ENCODE results near the gene CCT8.
"Not testable (repeated sequence)": the region's sequence is repeated elsewhere in the genome, so short reads cannot be mapped to it uniquely, and the experiment has no call there.

CCT8 gene

DNA sequence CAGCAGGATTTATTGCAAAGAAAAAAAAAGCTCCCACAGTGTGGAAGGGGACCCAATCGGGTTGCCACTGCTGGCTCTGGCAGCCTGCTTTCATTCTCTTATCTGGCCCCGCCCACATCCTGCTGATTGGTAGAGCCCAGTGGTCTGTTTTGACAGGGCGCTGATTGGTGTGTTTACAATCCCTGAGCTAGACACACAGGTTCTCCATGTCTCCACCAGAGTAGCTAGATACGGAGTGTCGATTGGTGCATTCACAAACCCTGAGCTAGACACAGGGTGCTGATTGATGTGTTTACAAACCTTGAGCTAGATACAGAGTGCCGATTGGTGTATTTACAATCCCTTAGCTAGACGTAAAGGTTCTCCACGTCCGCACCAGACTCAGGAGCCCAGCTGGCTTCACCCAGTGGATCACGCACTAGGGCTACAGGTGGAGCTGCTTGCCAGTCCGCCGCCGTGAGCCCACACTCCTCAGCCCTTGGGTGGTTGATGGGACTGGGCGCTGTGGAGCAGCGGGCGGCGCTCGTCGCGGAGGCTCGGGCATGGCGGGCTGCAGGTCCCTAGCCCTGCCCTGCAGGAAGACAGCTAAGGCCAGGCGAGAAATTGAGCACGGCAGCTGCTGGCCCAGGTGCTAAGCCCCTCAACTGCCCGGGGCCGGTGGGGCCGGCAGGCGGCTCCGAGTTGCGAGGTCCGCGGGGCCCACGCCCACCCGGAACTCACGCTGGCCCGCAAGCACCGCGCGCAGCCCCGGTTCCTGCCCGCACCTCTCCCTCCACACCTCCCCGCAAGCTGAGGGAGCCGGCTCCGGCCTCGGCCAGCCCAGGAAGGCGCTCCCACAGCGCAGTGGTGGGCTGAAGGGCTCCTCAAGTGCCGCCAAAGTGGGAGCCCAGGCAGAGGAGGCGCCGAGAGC is 3.5 kb upstream of the CCT8 start:
- DNase-seq (ENCODE audit: low read depth) = not testable (repeated sequence)

GRCh38 chr21:29075706-29076466 is 2.4 kb upstream of the CCT8 start:
- no peak for DNase-seq (ENCODE audit: low read depth)

GRCh38 chr21:29074783-29075182 is 1.3 kb upstream of the CCT8 start:
- no peak for DNase-seq (ENCODE audit: low read depth)

- no peak for DNase-seq (ENCODE audit: low read depth)
These were observed 544 bp upstream of the CCT8 start for GRCh38 chr21:29074007-29074376.

DNA sequence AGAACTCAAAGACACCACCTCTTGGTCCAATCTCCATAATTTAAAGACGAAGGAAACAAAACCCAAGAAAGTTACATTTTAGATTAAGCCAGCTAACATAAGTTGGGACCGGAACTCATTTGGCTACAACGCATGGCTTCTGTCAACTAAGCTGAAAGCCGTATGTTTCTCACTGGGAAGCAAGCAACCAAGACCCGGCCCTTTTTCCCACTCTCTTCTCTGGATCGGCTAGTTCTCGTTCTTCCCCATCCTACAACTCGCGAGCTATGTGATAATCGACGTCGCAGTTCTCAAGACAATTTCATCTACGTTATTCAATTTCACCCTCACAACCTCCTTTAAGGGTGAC is 601 bp downstream of the CCT8 start:
- no peak for DNase-seq (ENCODE audit: low read depth)

DNA sequence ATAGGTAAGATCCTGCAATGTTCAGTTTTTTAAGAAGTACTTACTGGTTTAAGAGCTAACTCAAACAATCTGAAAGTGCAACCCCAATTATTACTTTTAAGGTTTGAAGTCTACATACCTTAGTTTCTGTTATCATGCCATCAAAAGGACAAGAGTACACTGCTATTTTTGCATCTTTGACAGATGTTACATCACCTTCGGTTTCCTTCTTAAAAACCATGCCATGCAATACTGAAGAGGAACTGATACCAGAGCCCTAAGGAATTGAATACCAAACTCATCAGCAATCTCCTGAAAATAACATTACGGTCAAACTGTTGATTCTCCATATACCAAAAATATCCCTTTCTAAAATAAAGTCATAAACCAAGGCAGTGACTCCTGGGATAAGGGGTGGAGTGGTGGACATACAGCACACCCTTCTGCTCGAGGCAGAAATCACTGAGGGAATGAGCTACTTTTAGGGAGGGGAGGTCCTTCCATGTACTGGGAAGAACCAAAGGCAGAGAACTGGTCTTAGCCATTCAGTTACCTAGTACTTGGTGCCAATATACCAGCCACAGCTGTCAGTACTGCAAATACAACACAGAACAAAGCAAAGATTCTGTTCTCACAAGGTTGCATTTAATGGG is 8.5 kb downstream of the CCT8 start:
- DNase-seq (ENCODE audit: low read depth) = no peak

DNA sequence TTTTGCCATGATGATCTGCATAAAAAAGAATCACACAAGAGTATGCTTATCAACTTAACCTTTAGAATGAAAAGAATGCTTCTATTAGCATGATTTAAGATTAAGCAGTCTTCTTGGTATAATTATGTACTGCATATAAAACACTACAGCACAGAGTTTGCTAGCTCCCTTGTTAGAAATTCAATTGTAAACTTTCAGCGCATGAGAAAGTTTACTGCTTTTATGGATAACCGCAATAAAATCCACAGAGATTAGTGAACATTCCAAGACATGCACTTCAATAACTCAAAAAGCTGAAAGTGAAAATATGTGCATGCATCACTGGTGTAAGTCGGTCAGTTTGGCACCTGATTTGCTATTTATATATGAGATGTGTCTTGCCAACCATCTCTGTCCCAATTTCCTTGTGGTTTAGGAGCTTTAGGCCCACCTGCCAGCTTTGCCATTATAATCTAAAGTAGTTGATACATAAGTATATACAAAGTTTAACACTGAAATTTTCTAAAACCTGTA is 16.9 kb downstream of the CCT8 start:
- no peak for DNase-seq (ENCODE audit: low read depth)

DNA sequence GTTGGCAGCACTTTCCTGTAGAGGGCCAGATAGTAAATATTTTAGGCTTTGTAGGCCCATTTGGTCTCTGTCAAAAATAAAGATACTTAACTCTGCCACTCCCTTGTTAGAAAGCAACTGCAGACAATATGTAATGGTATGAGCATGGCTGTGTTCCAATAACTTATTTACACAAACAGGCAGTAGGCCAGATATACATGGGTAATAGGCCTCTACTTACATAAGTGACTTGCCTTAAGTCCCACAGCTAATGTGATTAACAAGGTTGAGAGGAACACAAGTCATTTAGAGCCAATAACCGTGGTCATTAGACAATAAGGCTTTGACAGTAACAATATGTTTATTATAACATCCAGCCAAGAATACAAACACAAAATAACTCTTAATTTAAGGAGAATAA is 17.4 kb downstream of the CCT8 start:
- DNase-seq (ENCODE audit: low read depth) = no peak

- no peak for DNase-seq (ENCODE audit: low read depth)
These were observed 18.4 kb downstream of the CCT8 start for GRCh38 chr21:29055080-29055479.

GRCh38 chr21:29053656-29054055 is 19.8 kb downstream of the CCT8 start:
- no peak for DNase-seq (ENCODE audit: low read depth)

DNA sequence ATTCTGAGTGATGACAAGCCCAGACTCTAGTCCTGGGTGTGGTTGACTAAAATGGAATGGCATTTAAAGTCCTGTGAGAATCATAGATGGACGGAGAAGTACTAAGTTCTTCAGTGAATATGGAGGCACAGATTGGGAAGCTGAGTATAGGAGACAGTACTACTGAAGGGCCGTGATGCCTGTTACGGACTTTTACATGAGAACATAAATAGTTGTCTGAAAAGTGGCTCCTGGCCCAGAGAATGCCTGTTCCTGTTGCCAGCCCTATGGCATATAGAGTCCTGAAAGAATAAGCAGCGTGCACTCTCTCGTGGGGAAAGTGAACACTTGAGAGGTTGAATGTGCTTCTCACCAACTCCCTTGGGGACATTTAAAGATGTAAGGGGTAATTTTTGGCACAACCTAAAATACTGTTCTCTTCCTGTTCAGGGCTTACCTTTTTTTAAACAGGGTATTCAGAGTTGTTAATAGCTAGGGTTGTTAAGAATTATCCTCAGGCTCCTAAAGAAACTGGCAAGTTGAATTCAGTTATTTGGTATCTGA is 20.4 kb downstream of the CCT8 start:
- no peak for DNase-seq (ENCODE audit: low read depth)

DNA sequence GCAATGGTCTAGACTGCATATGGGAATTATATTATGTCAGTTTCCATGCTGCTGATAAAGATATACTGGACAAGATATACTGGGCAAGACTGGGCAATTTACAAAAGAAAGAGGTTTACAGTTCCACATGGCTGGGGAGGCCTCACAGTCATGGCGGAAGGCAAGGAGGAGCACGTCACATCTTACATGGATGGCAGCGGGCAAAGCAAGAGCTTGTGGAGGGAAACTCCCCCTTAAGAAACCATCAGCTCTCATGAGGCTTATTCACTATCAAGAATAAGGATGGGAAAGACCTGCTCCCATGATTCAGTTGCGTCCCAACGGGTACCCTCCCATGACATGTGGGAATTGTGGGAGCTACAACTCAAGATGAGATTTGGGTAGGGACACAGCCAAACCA is 21.2 kb downstream of the CCT8 start:
- DNase-seq (ENCODE audit: low read depth) = no peak

- DNase-seq (ENCODE audit: low read depth) = no peak
These were observed 38.8 kb downstream of the CCT8 start for GRCh38 chr21:29034678-29035077.

DNA sequence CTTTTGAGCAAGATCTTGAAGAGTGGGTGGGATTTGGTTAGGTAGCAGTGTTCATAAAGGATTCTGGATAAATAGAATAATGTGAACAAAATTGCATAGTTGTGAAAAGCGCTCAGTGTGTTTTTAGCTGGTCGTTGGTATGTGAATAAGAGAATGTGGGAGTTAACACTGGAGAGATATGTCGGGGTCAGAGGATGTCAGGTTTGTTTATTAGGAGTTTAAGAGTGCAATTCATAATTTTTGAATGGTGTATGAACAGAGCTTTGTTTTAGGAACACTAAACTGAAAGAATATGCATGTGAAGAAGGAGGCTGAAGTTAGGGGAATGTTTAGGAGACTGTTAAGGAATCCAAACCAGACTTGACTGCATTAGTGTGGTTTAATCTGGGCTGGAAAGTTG is 39.6 kb downstream of the CCT8 start:
- DNase-seq (ENCODE audit: low read depth) = no peak

- no peak for DNase-seq (ENCODE audit: low read depth)
These were observed 40.1 kb downstream of the CCT8 start for GRCh38 chr21:29033301-29033700.

- no peak for DNase-seq (ENCODE audit: low read depth)
These were observed 42.5 kb downstream of the CCT8 start for GRCh38 chr21:29030909-29031308.

DNA sequence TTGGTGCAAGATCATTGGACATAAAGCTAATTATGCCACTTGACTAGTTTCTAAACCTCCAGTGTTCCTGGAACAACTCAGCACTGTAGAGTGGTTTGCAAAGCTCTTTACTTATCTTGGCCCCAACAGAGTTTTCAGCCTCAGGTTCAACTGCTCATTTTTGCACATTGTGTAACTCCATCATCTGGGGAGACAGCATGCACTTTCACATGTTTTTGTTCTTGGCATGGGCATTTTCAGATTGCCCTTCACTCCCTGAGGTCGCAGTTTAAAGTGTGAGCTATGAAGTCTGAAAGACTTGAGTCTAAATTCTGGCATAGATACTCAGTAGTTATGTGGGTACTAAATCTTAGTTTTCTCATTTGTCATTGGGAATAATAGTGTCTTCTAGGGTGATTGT is 43.9 kb downstream of the CCT8 start:
- no peak for DNase-seq (ENCODE audit: low read depth)

DNA sequence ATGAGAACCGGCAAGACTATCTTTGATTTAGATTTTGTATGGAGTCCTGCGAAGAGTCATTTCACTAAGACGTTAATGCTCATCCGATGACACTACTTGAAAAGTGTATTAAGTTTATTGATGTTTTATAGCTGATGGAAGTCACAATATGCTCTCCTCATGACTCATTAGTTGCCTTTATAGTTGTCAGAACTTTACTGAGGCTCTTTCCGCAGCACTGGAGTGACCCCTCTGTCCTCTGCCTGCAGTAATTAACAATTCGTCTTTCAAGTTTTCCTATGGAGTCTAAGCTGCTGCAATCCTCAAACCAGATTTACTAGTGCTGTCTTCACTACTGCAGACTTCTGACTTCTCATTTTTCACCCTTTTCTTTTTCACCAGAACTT is 48.1 kb downstream of the CCT8 start:
- no peak for DNase-seq (ENCODE audit: low read depth)

DNA sequence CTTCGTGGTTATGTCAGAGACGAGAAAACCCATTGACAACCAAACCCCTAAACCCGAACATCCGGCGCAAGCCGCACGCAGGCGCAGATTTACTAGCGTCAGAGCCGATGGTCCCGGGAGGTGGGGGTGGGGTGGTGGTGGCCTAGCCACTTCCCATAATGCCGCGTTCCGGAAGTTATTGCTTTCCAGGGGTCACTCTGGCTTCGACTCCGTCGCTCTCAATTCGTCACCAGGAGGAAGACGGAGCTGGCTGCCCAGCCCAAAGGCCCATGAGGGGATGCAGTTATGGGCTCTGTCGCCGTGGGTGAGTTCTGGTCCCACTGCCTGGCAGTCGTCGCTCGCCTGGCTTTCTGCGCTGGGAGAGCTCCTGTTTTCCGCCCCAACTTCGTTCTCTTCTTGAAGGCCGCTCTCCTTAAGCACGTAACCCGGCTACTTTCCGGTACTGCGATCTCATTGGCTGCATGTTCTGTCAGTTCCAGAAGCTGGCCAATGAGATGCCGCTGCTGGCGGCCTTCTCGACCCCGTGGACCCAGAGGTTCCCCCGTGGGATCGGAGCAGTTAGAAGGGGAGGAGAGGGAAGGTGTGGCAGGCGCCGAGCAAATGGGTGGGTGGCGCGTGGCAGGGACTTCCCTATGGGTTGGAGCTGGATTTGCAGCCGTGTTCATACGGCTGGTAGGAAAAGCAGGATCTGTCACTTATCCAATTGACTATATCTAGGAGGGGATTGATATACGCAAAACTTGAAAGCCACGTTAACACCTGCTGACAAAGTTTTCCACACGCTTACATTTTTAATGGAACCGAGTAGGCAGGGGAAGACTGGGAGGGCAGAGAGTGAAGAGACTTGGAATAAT is 48.7 kb downstream of the CCT8 start, which contains the start of gene USP16:
Gene USP16 (plus strand): TSS at position 195 of the 854 bp plus-strand sequence. CDS start 3,246 bp downstream, outside the sequence.
- peak; percentile 99 for DNase-seq (ENCODE audit: low read depth)

DNA sequence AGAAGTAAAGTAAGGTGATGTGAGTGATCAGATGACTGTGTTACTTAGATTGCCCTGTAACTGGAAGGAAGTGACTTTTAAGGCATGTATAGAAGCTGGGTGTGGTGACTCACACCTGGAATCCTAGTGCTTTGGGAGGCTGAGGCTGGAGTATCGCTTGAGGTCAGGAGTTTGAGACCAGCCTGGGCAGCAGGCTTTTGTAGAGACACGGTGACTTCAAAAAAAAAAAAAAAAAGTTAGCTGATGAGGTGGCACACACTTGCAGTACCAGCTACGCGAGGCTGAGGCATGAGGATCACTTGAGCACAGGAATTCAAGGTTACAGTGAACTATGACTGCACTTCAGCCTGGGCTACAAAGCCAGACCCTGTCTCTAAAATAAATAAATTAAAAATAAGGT is 51.3 kb downstream of the CCT8 start:
- DNase-seq (ENCODE audit: low read depth) = no peak

GRCh38 chr21:29018540-29018939 is 54.9 kb downstream of the CCT8 start:
- no peak for DNase-seq (ENCODE audit: low read depth)

All from GM04504 (cell line).